ENCODE results near the gene TJP2.

DNA sequence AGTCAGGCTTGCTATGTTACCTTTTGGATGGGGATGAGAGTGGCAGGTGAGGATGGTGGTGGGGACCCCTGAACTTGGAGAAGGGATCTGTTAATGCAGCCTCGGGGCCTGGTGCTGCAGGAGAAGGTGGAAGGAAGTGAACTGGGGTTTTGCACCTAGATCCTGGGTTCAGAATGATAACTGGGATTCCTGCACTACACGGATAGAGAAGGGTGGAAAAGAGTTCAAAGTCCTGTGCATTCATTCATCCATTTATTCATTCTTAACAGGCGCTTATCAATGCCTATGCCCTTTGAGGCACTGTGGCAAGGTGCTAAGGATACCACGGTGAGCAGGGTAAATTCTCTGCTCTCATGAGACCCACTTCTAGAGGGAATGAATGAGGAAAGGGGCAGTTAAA lies 41.7 kb upstream of the TJP2 start:
- TF ChIP-seq POLR2A (IDR thresholded peaks at IDR 0.05; ENCODE audit: low read length) (no peak), GATA1 (IDR thresholded peaks at IDR 0.05; ENCODE audit: low read depth, low read length) (no peak)
